HepG2 (cell line): ENCODE measurements around the gene PPP1CA. TPM values are rescaled to one million over a fixed set of nuclear protein-coding genes. Genes with fewer than 3 reads are reported as not detected.
A peak's percentile ranks its signal among the peaks of the same experiment; 100 is the strongest.

ENCODE experiments used
- ATAC-seq: fragments of 200-7000 bp; cut with Tn5 transposase; 3 replicates; pipeline ENCODE4 v1.9.1; 2020; ENCODE audit warnings: mild to moderate bottlenecking, moderate library complexity
- BruUV-seq: library from RNA; stranded (reverse); fragments of 400-500 nt; replicated peaks from 2 replicates; lab custom pipeline; 2021; lab: Mats Ljungman, UMichigan
- CTCF ChIA-PET: fragments of 300-600 bp; formaldehyde crosslinking; extraction: SDS; loops from one replicate; lab custom pipeline; 2021; ENCODE audit warnings: low total read pairs, inconsistent platforms, low intra/inter-chr PET ratio; lab: Yijun Ruan, JAX
- POLR2A ChIA-PET: fragments of 350-600 bp; sonication (Branson Sonifier 250); formaldehyde crosslinking; loops from one replicate; lab custom pipeline; 2020; ENCODE audit warnings: antibody characterized with exemption, inconsistent platforms; lab: Yijun Ruan, JAX
- DNase-seq: peaks from one replicate; pipeline ENCODE4 v3.0.0-alpha.2; 2015; ENCODE audit warnings: low spot score
- FAIRE-seq: peaks from 3 replicates; lab custom pipeline; 2011; peaks lifted over from hg19 to GRCh38; lab: Jason Lieb, UNC
- H2AFZ ChIP-seq: one replicate; pipeline ENCODE4 v1.6.1; 2011; ENCODE audit warnings: low read length, inconsistent platforms
- H3K27ac ChIP-seq: fragments of 300-600 bp; 3 replicates; pipeline ENCODE4 v1.8.0; 2011; ENCODE audit warnings: mixed run types, mild to moderate bottlenecking, mixed read lengths, low read length, inconsistent platforms; ENCODE audit not compliant: insufficient read depth; ENCODE audit errors: extremely low read length
- H3K27me3 ChIP-seq, 2 experiments: fragments of 200-600 bp in 1 of 2; 2 replicates in 1 of 2; 3 replicates in 1 of 2; pipeline versions ENCODE4 v1.6.0 to v1.8.0; 2011; ENCODE audit warnings: low read length in 2 of 2, mild to moderate bottlenecking in 2 of 2, moderate library complexity in 2 of 2, inconsistent platforms in 1 of 2; ENCODE audit not compliant: insufficient read depth in 2 of 2, control insufficient read depth in 1 of 2
- H3K36me3 ChIP-seq, 2 experiments: fragments of 200-600 bp in 1 of 2; replicated peaks in 1 of 2; 2 replicates in 1 of 2; 3 replicates in 1 of 2; pipeline versions ENCODE4 v1.5.1 to v1.8.0; 2011; ENCODE audit warnings: low read length in 2 of 2, inconsistent platforms in 1 of 2; ENCODE audit not compliant: insufficient read depth in 2 of 2, control insufficient read depth in 1 of 2
- H3K4me1 ChIP-seq: 2 replicates; pipeline ENCODE4 v1.5.1; 2012; ENCODE audit warnings: low read length, inconsistent platforms; ENCODE audit not compliant: insufficient read depth
- H3K4me2 ChIP-seq: 2 replicates; pipeline ENCODE4 v1.6.0; 2011; ENCODE audit warnings: low read depth, low read length, inconsistent platforms
- H3K4me3 ChIP-seq, 3 experiments: fragments of 200-600 bp in 1 of 3; sonication (generic), shearing (Covaris generic) in 1 of 3; replicated peaks in 1 of 3; 2 replicates each; pipeline ENCODE4 v1.5.1; 2011 to 2016; ENCODE audit warnings: low read length in 3 of 3, inconsistent platforms in 2 of 3, low read depth in 2 of 3, mild to moderate bottlenecking in 2 of 3, control low read depth in 1 of 3, mixed read lengths in 1 of 3; ENCODE audit not compliant: insufficient read depth in 1 of 3
- H3K79me2 ChIP-seq: one replicate; pipeline ENCODE4 v1.6.1; 2011; ENCODE audit warnings: low read length, inconsistent platforms; ENCODE audit not compliant: insufficient read depth
- H3K9ac ChIP-seq: 2 replicates; pipeline ENCODE4 v1.6.0; 2011; ENCODE audit warnings: mild to moderate bottlenecking, low read depth, low read length, inconsistent platforms; ENCODE audit not compliant: insufficient read depth
- H3K9me3 ChIP-seq: 2 replicates; pipeline ENCODE4 v1.5.1; 2012; ENCODE audit warnings: mild to moderate bottlenecking, low read length
- H4K20me1 ChIP-seq: 2 replicates; pipeline ENCODE4 v1.6.0; 2011; ENCODE audit warnings: inconsistent platforms, mild to moderate bottlenecking, low read length, moderate library complexity; ENCODE audit not compliant: insufficient read depth
- NR2C2 ChIP-seq: sonication (generic); formaldehyde crosslinking; IDR thresholded peaks from 2 replicates; pipeline ENCODE4 v1.4.0; 2020; ENCODE audit warnings: missing genetic modification reagents, mild to moderate bottlenecking, moderate library complexity, borderline replicate concordance
- SKI ChIP-seq: fragments of 450-650 bp; IDR thresholded peaks from one replicate; pipeline ENCODE4 v1.6.1; 2018; ENCODE audit warnings: mild to moderate bottlenecking; ENCODE audit not compliant: partially characterized antibody
- SP2 ChIP-seq: sonication (generic); formaldehyde crosslinking; IDR thresholded peaks from 2 replicates; pipeline ENCODE4 v1.5.1; 2020; ENCODE audit warnings: mild to moderate bottlenecking, missing genetic modification reagents
- ZNF10 ChIP-seq: sonication (generic); formaldehyde crosslinking; IDR thresholded peaks from 2 replicates; pipeline ENCODE4 v1.4.0; 2020; ENCODE audit warnings: mild to moderate bottlenecking, low read depth, missing genetic modification reagents, borderline replicate concordance
- ZNF781 ChIP-seq: sonication (generic); formaldehyde crosslinking; IDR thresholded peaks from 2 replicates; pipeline ENCODE4 v1.5.1; 2020; ENCODE audit warnings: borderline replicate concordance, mild to moderate bottlenecking, missing genetic modification reagents; ENCODE audit errors: not compliant biosample characterization
- ZSCAN29 ChIP-seq: sonication (generic); formaldehyde crosslinking; conservative IDR thresholded peaks from 2 replicates; pipeline ENCODE4 v1.4.0; 2020; ENCODE audit warnings: mild to moderate bottlenecking, missing genetic modification reagents
- WGBS: methylation state at CpG from one replicate; pipeline ENCODE4 v1.1.6; 2017; ENCODE audit warnings: low lambda C conversion rate; 5-methylcytosine and 5-hydroxymethylcytosine counted together
- in situ Hi-C: cut with HindIII; loops from 2 replicates; pipeline ENCODE4 v1.10.0; 2017; ENCODE audit warnings: low pct_unique_long_range_greater_than_20kb; ENCODE audit not compliant: extremely low pct_ligation_motif_present
- intact Hi-C: fragments of 100-400 bp; cut with micrococcal nuclease; formaldehyde crosslinking; loops from one replicate; pipeline ENCODE4 v1.10.0; 2022; ENCODE audit not compliant: unreplicated experiment
- polyA plus RNA-seq, 8 experiments: library from polyadenylated mRNA; depleted of rRNA in 3 of 8; stranded (reverse) in 7 of 8; unstranded in 1 of 8; fragments of >200 nt; fragmentation: Illumina TruSeq in 4 of 8; extraction: Trizol in 4 of 8; gene quantifications; 2 replicates each; pipeline versions ENCODE4 v1.2.1 to v1.2.3, GENCODE V29; 2011 to 2016; ENCODE audit warnings: low read depth in 4 of 8, missing spikeins in 1 of 8, mixed read lengths in 1 of 8; ENCODE audit not compliant: insufficient read depth in 1 of 8
- total RNA-seq, 5 experiments: library from RNA; depleted of rRNA; stranded (reverse); fragments of >200 nt; fragmentation: Illumina TruSeq; extraction: Trizol; gene quantifications; 2 replicates each; pipeline ENCODE4 v1.2.3, GENCODE V29; 2016; ENCODE audit warnings: low read depth in 1 of 5
- TF ChIP-seq, protein P1 (sequence below): sonication (generic); formaldehyde crosslinking; IDR thresholded peaks from 2 replicates; pipeline ENCODE4 v1.8.0; 2023; ENCODE audit warnings: mild to moderate bottlenecking, missing genetic modification reagents
- TF ChIP-seq, protein P2 (sequence below): IDR thresholded peaks from 2 replicates; pipeline ENCODE4 v1.6.1; 2016
- TF ChIP-seq, protein P3 (sequence below): sonication (generic); formaldehyde crosslinking; IDR thresholded peaks from 2 replicates; pipeline ENCODE4 v1.4.0; 2020; ENCODE audit warnings: missing genetic modification reagents
- TF ChIP-seq, protein P4 (sequence below): sonication (generic); formaldehyde crosslinking; IDR thresholded peaks from one replicate; pipeline ENCODE4 v1.5.1; 2020; ENCODE audit warnings: mild to moderate bottlenecking, missing genetic modification reagents; ENCODE audit errors: not compliant biosample characterization

PPP1CA gene
- total and polyA plus RNA-seq, 2 of the 13 experiments (the other 11 are each of a cell fraction or from before 2014, with no cell fraction given), result 149 to 170 TPM

DNA sequence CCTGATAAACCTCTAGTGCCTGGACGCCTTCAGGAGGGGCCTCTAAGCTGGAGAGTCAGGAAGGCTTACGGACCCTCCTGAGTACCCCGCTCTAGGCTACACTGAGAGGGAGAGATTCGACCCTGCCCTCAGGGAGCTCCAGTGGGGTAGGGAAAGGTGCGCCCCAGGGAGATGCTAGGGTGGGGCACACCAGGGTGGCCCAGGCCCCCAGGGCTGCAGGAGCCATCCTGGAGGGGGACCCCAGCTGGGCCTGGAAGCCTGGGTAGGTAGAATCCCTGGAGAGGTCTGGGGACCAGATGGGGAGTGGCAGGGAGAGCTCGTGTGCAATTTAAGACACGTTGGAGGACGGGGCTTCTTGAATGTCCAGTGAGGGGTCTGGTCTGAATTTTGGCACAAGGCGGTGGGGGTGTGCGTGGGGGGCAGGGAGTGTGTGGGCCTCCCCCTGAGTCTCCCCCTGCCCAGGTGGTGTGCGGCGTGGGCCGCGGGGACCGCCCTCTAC, 18.5 kb upstream of the PPP1CA start:
- H4K20me1 ChIP-seq, result no peaks in the 10 kb centered on the region
- H3K4me1 ChIP-seq, result peaks cover 67% of the 10 kb centered on the region
- ChIA-PET POLR2A (interaction anchor here (0.7 to 7.4 kb wide), 6 partner anchors 9 to 132 kb away, joined by 3 to 78 read pairs (median 6); partner anchors contain the start of genes AIP, PPP1CA and TBC1D10C), CTCF (no interaction called here)
- peaks cover 5 to 38% of the 10 kb centered on the region in 2 experiments; a peak in 4 of 5 replicates for H3K27me3 ChIP-seq
- BruUV-seq, result no TSS peak
- no peaks in the 10 kb centered on the region for H3K79me2 ChIP-seq
- ATAC-seq, result no peak
- 59% methylated on average over 4 of the region's 15 CpGs for WGBS
- no peak for FAIRE-seq
- H3K4me3 ChIP-seq, result peak overlapping the region in 2 of 3 experiments; percentile 53 to 70; a peak in 5 of 6 replicates
- intact Hi-C loops, result no loop called here
- H3K36me3 ChIP-seq, result no peaks in the 10 kb centered on the region
- peak overlapping the region; percentile 80 for H3K4me2 ChIP-seq
- no peak overlapping the region for H2AFZ ChIP-seq
- H3K27ac ChIP-seq, result no peak overlapping the region
- in situ Hi-C loops, result no loop called here
- no peak for DNase-seq
- peak overlapping the region; percentile 57 for H3K9ac ChIP-seq
- H3K9me3 ChIP-seq, result no peaks in the 10 kb centered on the region
- TF ChIP-seq, protein P1, sequence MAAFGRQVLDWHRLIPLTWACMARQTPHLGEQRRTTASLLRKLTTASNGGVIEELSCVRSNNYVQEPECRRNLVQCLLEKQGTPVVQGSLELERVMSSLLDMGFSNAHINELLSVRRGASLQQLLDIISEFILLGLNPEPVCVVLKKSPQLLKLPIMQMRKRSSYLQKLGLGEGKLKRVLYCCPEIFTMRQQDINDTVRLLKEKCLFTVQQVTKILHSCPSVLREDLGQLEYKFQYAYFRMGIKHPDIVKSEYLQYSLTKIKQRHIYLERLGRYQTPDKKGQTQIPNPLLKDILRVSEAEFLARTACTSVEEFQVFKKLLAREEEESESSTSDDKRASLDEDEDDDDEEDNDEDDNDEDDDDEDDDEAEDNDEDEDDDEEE (CRISPR knock-in tag), result no peak
- TF ChIP-seq ZSCAN29 (CRISPR knock-in tag), result no peak
- TF ChIP-seq, protein P2, sequence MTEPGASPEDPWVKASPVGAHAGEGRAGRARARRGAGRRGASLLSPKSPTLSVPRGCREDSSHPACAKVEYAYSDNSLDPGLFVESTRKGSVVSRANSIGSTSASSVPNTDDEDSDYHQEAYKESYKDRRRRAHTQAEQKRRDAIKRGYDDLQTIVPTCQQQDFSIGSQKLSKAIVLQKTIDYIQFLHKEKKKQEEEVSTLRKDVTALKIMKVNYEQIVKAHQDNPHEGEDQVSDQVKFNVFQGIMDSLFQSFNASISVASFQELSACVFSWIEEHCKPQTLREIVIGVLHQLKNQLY (CRISPR knock-in tag), result no peak
- TF ChIP-seq, protein P3, sequence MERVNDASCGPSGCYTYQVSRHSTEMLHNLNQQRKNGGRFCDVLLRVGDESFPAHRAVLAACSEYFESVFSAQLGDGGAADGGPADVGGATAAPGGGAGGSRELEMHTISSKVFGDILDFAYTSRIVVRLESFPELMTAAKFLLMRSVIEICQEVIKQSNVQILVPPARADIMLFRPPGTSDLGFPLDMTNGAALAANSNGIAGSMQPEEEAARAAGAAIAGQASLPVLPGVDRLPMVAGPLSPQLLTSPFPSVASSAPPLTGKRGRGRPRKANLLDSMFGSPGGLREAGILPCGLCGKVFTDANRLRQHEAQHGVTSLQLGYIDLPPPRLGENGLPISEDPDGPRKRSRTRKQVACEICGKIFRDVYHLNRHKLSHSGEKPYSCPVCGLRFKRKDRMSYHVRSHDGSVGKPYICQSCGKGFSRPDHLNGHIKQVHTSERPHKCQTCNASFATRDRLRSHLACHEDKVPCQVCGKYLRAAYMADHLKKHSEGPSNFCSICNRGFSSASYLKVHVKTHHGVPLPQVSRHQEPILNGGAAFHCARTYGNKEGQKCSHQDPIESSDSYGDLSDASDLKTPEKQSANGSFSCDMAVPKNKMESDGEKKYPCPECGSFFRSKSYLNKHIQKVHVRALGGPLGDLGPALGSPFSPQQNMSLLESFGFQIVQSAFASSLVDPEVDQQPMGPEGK (CRISPR knock-in tag), result 0 out of 2 replicates have a peak, but pooled peaks have one; percentile 11
- TF ChIP-seq SKI, result no peak
- TF ChIP-seq SP2 (CRISPR knock-in tag), result 0 out of 2 replicates have a peak, but pooled peaks have one; percentile 2
- TF ChIP-seq ZNF10, result no peak
- no peak for TF ChIP-seq ZNF781 (CRISPR knock-in tag)
- TF ChIP-seq NR2C2, result no peak
- TF ChIP-seq, protein P4, sequence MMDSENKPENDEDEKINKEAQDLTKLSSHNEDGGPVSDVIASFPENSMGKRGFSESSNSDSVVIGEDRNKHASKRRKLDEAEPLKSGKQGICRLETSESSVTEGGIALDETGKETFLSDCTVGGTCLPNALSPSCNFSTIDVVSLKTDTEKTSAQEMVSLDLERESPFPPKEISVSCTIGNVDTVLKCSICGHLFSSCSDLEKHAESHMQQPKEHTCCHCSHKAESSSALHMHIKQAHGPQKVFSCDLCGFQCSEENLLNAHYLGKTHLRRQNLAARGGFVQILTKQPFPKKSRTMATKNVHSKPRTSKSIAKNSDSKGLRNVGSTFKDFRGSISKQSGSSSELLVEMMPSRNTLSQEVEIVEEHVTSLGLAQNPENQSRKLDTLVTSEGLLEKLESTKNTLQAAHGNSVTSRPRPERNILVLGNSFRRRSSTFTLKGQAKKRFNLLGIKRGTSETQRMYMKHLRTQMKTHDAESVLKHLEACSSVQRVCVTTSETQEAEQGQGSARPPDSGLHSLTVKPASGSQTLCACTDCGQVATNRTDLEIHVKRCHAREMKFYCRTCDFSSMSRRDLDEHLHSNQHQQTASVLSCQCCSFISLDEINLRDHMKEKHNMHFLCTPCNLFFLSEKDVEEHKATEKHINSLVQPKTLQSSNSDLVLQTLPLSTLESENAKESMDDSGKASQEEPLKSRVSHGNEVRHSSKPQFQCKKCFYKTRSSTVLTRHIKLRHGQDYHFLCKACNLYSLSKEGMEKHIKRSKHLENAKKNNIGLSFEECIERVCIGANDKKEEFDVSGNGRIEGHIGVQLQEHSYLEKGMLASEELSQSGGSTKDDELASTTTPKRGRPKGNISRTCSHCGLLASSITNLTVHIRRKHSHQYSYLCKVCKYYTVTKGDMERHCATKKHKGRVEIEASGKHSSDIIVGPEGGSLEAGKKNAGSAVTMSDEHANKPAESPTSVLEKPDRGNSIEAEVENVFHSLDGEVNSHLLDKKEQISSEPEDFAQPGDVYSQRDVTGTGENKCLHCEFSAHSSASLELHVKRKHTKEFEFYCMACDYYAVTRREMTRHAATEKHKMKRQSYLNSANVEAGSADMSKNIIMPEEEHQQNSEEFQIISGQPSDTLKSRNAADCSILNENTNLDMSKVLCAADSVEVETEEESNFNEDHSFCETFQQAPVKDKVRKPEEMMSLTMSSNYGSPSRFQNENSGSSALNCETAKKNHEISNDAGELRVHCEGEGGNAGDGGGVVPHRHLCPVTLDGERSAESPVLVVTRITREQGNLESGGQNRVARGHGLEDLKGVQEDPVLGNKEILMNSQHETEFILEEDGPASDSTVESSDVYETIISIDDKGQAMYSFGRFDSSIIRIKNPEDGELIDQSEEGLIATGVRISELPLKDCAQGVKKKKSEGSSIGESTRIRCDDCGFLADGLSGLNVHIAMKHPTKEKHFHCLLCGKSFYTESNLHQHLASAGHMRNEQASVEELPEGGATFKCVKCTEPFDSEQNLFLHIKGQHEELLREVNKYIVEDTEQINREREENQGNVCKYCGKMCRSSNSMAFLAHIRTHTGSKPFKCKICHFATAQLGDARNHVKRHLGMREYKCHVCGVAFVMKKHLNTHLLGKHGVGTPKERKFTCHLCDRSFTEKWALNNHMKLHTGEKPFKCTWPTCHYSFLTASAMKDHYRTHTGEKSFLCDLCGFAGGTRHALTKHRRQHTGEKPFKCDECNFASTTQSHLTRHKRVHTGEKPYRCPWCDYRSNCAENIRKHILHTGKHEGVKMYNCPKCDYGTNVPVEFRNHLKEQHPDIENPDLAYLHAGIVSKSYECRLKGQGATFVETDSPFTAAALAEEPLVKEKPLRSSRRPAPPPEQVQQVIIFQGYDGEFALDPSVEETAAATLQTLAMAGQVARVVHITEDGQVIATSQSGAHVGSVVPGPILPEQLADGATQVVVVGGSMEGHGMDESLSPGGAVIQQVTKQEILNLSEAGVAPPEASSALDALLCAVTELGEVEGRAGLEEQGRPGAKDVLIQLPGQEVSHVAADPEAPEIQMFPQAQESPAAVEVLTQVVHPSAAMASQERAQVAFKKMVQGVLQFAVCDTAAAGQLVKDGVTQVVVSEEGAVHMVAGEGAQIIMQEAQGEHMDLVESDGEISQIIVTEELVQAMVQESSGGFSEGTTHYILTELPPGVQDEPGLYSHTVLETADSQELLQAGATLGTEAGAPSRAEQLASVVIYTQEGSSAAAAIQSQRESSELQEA (CRISPR knock-in tag), result peak; percentile 50
